H1 (cell line): ENCODE data around the gene ADAMTS9. TPM values are rescaled to one million over a fixed set of nuclear protein-coding genes. Genes with fewer than 3 reads are reported as not detected.

Source experiments
- BRCA1 ChIP-seq: IDR thresholded peaks from 2 replicates; pipeline ENCODE4 v1.6.1; 2012; ENCODE audit warnings: low read depth, low read length, improper control_type of control experiment
- CHD1 ChIP-seq: IDR thresholded peaks from 2 replicates; pipeline ENCODE4 v1.6.1; 2012; ENCODE audit warnings: low read depth, low read length, improper control_type of control experiment
- JUN ChIP-seq: IDR thresholded peaks from 2 replicates; pipeline ENCODE4 v1.6.1; 2011; ENCODE audit warnings: low read depth, mild to moderate bottlenecking, improper control_type of control experiment, low read length
- RBBP5 ChIP-seq: IDR thresholded peaks from 2 replicates; pipeline ENCODE4 v1.7.1; 2012; ENCODE audit warnings: low read depth, mild to moderate bottlenecking, inconsistent platforms, low read length, moderate library complexity, borderline replicate concordance
- polyA plus RNA-seq, 7 experiments: library from polyadenylated mRNA; depleted of rRNA in 3 of 7; stranded (reverse) in 5 of 7; unstranded in 2 of 7; fragments of >200 nt in 5 of 7; fragments of 200-250 nt in 2 of 7; gene quantifications; 1 replicate in 5 of 7; 2 replicates in 1 of 7; 4 replicates in 1 of 7; pipeline versions ENCODE4 v1.2.1 to v1.2.3, GENCODE V29; 2011 to 2013; ENCODE audit warnings: missing spikeins in 2 of 7, mixed read lengths in 2 of 7
- total RNA-seq: library from RNA; stranded (reverse); fragmentation: NEBNext Ultra II Directional; extraction: Animal tissue kit (Norgen Biotek cat#: 25700); gene quantifications from 2 replicates; pipeline ENCODE4 v1.2.1, GENCODE V29; 2021

Gene ADAMTS9
- total and polyA plus RNA-seq, 2 of the 8 experiments (the other 6 are each of a cell fraction or from before 2014, with no cell fraction given) = 0.20 to 0.41 TPM

GRCh38 chr3:64509206-64509605 is 178.6 kb downstream of the ADAMTS9 start (continued):
- TF ChIP-seq JUN = no peak
- no peak for TF ChIP-seq CHD1
- TF ChIP-seq BRCA1 = no peak
- TF ChIP-seq RBBP5 = no peak
